T-helper 22 cell (primary cell): ENCODE data around the gene KRT4.

Experiments
- DNase-seq: peaks from one replicate; pipeline ENCODE4 v3.0.0-alpha.2; 2020; ENCODE audit warnings: low read depth

KRT4 gene

DNA sequence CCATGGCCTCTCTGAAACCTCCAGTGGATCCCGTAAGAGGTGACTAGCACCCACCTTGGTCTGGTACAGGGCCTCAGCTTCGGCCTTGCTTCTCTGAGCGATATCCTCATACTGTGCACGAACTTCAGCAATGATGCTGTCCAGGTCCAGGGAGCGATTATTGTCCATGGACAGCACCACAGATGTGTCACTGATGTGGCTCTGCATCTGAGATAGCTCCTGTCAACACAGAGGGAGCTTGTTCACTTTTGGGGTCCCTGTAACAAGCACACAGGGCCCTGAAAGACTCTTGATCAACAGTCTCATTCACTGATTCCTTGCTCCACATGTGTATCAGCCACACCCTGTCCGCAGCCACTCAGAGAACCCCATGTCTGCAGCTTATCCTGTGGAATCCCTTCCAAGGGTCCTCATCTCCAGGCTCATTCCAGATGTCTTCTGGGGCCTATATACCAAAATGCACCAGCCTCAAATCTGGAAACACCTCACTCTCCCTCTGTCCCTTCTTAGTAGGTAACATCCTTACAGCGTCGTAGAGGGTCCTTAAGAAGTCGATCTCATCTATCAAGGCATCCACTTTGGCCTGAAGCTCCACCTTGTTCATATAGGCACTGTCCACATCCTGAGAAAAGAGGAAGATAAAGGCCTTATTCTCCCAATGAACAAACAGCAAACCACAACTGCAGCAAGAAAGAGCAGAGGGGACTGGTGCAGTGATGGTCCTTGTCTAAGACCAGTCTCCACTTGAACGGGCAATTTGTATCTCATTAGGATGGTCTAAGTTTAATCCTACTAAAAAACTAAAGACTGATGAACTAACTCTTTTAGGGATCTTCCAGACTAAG is 21.5 kb downstream of the KRT4 start:
- DNase-seq: no peak

DNA sequence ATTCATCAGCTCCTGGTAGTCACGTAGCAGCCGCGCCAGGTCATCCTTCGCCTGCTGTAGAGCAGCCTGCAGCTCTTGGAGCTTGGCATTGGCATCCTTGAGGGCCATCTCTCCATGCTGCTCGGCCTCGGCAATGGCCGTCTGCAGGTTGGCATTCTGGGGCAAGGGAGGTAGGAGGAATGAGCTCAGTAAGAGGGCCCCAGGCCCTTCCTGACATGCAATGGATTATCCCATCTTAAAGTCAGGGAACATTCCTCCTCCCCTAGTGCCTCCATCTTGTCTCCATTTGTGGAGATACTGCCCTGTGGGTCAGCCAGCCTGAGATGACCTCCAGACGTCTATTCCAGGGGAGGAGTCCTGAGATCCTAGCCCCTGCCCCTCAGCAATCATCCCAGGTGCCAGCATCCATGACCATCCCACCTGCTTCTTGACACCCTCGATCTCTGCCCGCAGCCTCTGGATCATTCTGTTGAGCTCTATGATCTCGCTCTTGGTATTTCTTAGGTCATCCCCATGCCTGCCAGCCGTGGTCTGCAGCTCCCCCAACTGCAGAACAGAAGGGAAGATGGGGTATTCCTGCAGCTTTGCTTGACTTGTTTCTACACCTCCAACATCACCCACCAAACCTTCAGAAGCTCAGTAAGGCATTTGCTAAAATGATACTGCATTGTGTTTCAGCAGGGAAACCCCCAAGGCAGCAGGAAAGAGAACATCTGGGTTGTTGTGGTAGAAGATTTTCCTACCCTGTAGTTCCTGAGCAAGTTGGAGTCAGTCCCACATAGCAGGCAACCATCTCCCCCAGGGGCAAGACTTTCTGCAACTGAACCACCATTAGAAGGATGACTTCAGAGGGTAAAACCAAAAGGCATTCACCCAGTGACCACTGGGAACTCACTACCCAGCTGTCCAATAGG is 22.4 kb downstream of the KRT4 start:
- no peak for DNase-seq

DNA sequence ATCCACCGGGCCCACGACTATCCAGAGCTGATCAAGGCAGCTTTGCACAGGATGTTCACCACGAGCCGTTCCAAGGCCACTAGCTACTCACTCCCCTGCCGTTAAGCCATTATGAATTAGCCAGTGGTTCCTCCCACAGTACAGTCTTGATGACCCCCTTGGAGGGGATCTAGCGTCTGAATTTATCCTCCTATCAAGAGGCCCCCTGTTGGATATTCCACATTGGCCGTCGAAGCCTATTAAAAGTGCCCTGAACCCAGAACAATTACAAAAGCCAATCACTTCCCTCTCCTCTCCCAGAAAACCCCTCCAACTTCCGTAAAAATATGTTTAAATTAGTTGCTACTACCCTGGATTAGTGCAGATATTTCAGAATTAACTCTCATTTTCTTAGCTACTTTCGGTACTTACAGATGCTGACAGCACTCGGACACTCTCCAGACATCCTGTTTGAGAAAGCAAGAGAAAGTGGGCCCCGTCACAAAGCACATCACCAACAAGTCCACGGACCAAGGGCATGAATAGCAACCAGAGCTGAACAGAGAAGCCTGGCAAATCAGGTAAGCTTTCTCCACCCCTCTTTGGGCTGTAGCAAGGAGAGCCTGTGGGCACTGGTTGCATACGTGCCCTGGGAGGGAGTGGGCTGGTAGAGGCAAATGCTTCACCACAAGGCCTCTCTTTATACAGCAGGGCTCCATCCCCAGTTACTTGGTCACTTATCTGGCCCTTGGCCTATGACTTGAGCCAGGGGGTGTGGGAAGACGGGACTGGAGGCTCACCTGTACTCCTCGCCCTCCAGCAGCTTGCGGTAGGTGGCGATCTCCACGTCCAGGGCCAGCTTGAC is 23.3 kb downstream of the KRT4 start:
- DNase-seq: no peak

DNA sequence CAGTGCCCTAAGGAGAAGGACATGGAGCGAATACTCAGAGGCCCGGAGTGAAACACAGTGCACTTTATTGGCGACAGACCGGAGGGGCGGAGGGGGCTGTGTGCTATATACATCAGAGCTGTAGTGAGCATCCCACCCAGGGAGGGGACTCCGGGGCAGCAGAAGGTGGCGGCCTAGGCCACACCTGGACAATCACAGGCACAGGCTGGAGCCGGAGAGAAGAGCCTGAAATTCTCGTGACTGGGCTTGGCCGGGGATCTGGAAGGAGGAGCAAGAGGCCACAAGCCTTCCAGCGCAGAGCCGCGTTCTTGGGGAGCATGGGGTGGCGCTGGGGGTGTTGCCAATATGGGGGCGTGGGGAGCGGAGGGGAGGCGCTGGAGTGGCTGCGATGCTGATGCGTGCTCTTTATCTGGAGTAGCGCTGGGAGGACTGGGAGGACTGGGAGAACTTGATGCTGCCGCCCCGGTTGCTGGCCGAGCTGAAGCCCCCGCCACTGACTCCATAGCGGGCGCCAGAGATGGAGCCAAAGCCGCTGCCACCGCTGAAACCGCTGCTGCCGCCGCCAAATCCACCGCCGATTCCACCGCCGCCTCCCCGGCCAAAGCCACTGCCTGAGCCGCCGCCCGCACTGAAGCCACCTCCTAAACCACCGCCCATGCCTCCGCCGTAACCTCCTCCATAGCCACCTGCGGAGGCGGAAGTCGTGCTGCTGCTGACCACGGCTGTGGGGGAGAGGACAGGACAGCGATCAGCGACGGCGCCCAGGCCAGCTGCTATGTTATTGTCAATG is 24.1 kb downstream of the KRT4 start:
- DNase-seq: no peak

DNA sequence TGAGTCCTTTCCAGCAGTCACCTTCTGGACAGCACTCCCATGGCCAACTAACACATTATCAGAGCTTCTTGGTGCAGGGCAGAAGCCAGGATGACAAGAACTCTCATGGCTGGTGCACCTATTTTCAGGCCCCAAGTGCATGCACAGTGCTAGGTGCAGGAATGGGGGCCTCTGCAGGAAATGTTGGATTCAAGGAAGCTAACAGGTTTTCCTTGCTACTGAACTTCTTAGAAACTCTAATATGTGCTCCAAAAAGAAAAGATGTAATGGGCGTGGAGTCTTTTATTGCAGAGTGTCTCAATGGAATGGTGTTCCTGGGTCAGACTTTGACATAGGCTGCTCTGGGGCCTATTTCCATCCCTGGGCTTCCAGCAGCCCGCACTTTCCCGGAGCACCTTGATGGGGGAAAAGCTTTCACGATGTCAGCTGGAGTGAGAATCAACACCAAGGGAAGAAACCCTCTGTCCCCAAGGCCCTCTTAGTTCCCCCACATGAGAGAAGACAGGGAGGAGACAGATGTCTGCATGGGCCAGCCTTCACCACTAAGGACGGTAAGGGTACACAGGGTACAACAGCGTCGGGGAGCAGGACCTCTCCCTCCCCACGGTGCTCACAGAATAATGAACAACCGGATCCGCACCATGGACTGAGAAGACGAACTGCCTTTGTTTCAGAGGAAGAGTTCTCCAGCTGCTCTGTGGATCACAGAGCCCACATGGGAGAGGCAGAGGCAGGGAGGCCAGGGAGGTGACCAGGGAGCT is 24.9 kb downstream of the KRT4 start:
- no peak for DNase-seq

DNA sequence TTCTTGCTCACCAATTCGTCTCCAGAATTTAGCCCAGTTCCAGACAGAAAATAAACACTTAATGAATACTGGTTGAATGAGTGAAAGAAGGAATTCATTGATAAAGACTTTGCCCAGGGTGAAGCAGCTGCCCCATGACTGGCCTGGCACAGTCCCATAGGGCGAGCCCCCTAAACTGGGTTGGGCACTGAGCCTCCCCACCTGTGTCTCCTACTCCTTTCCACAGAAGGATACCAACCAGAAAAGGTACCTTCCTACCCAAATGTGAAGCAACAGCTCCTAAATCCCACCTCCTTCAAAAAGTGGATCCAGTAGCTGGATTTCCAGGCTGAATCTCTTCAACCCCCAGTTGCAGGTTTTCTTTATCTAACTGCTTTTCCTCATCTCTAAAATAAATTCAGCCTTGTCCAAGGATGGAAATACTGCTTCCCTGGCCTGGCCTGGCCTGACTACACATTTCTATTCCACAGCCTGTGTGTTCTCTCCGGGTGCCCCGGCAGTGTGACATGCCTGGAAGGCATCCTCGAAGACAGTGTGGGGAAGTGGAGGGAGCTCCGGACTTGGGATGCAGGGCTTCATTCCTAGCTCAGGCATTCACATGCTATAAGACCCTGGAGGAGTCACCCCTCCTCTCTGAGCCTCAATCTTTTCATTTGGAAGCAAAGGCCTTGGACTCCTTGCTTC is 25.6 kb downstream of the KRT4 start:
- DNase-seq: no peak

DNA sequence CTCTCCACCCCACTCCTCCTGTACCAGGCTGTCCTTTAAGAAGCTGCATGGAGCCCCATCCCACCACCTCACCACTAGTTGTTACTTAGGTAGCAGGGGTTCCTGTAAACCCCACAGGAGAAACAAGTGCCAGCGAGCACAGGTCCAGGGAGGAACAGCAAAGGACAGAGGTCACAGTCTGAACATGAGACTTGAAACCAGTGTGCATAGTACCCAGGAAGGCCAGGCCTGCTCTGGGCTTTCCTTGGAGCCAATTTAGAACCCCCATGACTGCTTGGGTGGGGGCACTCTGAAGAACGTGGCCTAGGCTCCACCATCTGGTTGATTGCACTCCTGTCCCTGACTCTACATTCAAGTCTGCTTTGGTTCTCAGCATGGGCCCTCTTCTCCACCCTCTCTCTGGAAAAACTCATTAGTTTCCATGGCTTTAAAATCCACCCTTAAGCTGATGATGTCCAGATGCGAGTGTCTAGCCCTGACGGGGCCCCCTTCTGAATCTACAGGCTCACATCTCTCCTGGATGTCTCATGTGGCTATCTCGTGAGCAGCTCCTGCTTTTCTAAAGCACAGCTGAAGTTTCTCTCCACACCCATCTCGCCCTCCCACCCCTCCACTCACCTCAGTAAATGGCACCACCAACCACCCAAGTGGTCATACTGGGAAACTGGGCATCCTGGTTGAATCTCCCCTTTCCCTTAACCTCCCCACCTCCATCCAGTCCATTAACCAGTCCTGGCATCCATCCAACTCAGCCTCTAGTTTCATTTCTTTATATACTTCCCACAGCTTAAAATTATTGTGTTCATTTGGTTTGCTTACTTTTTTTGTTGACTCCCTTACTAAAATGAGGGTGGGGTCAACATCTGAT is 26.4 kb downstream of the KRT4 start:
- DNase-seq: no peak

DNA sequence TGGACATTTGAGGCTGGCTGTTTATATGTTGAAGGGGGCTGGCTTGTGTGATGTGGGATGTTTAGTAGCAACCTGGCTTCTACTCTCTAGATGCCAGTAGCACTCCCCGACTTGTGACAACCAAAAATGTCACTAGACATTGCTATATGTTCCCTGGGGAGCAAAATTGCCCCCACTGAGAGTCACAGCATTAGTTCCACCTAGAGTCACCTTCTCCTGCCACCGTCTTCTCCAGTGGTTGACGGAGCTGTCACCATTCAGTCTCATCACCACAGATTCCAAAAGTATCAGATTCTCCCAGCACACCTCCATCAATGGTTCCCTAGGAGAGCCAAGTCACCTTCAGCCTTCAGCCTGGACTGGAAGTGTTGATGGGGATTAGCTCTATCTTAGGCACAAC is 29.0 kb downstream of the KRT4 start:
- DNase-seq: no peak

DNA sequence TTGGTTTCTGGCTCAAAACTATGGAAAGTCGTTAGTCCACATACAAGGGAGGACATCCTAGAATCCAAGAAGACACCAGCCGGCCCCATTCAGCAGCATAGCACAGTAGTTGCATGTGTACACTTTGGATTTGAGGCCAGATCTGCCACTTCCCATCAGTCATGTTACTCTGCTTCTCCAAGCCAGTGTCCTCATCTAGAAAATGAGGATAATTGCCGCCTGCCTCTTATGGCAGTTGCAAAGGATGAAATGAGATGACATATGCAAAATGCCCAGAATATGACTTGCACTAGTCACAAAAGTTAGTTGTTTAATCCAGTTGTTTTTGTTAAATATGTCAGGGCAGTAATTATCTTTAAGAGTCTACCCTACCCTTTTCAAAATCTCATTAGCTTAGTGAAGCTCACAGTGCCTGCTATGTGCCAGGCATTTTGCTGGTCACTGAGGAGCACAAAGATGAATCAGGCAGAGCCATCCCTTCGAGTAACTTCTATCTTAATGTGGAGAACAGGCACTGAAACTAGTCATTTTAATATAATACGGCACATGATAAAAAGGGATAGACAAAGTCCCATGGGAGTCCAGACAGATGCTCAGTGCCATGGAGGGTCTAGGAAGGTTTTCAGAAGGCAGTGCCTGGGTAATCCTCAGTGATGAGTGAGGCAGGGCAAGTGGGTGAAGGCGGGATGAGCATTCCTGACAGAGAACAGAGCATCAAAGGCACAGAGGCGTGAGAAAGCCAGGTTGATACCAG is 30.2 kb downstream of the KRT4 start:
- no peak for DNase-seq

DNA sequence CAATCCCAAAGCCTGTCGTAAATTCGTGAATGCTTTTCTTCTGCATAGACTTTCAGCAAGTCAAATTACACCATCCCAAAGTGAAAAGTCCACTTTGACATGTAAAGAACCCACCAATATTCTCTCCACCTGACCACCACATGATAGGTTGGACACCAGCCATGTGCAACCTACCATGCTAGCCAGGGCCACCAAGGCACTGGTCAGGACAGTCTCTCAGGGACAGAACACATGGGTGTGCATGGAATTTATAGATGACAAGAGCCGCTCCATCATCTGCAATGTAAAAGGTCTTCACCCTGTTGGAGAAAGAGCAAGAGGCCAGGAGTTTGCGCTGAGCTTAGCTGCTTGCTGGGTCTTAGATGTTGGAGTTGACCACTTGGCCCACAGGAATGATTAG is 31.4 kb downstream of the KRT4 start:
- DNase-seq: no peak

DNA sequence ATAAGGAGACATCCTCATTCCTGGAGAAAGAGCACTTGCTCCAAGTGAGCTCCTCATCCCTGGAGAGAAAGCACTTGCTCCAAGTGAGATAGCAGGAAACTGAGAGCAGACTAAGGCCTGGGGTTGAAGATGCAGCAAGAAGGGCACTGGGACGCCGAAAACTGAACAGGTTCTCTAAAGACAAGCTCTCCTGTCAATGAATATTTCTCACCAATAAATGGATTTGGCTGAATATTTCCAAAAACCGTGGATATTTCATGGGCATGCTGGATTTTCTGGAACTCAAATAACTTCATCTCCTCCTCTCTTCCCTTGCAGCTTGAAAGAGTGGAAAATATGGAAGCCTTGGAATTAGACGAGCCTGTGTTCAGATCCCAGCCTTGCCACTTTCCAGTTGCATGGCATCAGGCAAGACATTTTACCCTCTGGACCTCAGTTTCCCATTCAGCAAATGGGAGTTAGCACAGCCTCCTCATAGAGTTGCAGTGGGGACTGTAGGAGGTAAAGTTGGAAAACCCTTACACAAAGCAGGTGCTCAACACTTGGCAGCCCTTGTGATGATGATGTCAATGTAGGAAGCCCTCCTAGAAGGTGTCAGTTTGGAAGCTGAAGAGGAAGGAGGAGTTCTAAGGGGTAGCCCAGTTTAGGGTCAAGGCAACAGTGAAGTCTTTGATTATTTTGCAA is 32.4 kb downstream of the KRT4 start:
- no peak for DNase-seq

DNA sequence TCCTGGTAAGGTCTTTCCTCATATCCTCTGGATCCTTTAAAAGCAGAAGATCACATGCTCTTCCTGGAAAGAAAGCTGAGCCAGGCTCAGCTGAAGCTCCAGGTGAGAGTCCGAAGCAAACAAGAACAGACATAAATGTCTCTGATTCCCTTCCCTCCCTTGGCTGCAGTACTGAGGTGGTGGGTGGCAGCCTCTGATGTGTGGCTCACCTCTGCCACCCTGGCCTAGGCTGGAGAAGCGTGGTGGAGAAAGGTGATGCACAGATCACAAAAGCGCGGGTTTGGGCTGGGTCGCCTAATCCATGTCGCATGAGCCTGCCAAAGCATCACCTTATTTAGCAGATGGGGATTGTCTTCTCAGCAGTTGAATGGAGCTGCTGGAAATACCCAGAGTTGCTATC is 34.0 kb downstream of the KRT4 start:
- DNase-seq: no peak

DNA sequence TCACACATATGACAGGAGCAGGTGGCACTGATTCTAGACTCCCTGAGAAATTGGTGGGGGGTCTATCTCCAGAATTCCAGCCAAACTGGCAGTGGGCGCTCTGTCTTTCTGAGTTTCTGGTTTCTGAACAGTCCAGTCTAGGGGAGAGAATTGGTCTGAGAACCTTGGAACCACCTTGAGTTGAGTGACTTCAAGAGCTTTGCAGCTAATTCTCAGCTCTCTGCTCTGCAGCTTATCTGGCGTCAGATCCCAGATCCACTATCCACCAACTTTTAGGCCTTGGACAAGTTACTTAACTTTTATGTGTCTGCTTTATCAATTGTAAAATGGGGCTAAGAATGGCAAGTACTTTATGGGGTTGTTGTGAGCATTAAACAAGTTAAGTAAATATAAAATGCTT is 35.1 kb downstream of the KRT4 start:
- DNase-seq: no peak

DNA sequence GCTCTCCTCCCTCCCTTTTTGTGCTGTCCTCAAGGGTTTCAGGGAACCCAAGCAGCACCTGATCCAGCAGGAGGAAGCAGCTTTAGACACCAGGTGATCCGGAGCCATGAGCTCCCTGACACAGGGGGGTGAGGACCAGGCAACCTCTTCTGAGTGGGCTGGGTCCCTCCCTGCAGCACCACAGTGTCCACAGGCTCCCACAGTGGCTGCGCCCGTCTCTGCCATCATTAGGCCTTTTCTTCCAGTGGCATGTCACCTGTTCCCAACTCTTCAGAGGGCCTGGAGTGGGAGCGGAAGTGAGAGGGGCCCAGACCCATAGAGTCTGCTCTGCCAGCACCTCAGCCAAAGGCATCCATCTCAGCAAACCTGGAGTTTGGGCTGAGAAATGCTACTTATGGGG is 36.4 kb downstream of the KRT4 start:
- no peak for DNase-seq

DNA sequence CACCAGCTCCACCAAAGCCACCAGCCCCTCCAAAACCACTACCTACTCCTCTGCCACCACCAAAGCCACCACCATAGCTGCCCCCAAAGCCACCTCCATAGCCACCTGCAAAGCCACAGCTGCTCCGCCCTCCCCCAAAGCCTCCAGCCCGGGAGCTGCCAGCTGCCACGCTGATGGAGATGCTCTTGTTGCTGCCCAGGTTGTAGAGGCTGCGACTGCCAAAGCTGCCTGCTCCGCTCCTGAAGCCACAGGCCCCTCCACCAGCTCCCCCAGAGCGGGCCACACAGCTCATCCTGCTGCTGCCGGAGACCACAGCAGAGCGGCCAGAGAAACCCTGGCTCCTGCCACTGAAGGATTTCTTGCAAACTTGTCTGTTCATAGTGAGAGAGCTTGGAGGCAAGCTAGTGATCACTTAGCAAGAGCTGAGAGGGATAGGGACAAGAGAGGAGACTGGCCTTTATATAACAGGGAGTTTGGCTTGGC is 37.0 kb downstream of the KRT4 start, which contains the start of gene KRT76:
Gene KRT76, minus strand, starts transcription at position 433 of the 483 bp plus-strand sequence. Its CDS starts 54 bp downstream, at position 379.
- no peak for DNase-seq

DNA sequence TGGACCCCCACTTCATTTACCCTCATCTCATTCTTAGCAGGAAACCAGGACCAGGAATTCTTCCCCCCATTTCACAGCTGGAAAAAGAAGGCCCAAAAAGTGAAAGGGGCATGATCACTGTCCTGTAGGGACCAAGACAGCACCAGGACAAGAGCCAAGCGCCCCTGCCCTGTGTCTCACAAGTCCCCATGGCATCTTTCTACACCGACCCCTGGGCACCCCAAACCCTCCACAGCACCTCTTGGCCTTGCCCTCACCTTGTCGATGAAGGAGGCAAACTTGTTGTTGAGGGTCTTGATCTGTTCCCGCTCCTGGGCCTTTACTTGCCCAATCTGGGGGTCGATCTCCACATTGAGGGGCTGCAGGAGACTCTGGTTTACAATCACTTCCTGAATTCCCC is 37.5 kb downstream of the KRT4 start:
- no peak for DNase-seq

DNA sequence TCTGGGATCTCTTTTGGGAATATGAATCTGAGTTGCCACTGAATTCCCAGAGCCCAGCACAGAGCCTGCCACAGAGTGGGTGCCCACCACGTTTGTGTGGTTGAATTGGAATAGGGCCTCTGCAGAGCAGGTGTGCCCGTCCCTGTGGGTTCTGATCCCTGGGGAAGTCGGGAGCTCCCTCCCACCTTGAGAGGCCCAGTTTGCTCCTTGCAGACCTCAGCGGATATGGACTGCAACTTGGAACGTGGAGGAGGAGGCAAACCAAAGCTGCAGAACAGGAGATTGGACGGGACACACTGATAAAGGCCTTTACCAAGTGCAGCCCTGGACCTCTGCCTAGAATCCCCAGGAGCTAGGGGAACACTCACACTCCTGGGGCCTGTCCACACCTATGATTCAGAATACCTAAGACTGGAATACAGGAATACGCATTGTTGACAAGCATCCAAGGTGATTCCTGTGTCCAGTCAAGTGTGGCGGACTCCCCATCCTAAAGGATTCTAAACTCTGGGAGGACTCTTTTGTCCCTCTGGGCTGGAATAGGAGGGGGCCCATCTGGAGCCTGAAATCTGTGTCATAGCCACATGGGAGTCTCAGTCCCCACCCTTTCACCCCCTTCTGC is 39.2 kb downstream of the KRT4 start:
- DNase-seq: no peak
